Gastrocnemius medialis (tissue), 4 donors: ENCODE measurements around the gene ADAMTS2.

Source experiments
- POLR2A ChIP-seq, 2 donors: fragments of 450-650 bp; IDR thresholded peaks; one replicate each; pipeline ENCODE4 v1.6.1; 2017; ENCODE audit warnings: antibody characterized with exemption in 2 of 2, mild to moderate bottlenecking in 2 of 2, moderate library complexity in 2 of 2
- TF ChIP-seq, protein P1 (sequence below), 5 experiments: fragments of 450-650 bp in 3 of 5; fragments of 200-600 bp in 2 of 5; sonication (generic) in 2 of 5; IDR thresholded peaks in 4 of 5; conservative IDR thresholded peaks in 1 of 5; 1 replicate in 4 of 5; 2 replicates in 1 of 5; pipeline ENCODE4 v1.5.1; 2016 to 2019; ENCODE audit warnings: antibody characterized with exemption in 5 of 5, mild to moderate bottlenecking in 3 of 5, moderate library complexity in 3 of 5

GRCh38 chr5:179271428-179271734 lies 73.9 kb downstream of the ADAMTS2 start:
- TF ChIP-seq, protein P1, sequence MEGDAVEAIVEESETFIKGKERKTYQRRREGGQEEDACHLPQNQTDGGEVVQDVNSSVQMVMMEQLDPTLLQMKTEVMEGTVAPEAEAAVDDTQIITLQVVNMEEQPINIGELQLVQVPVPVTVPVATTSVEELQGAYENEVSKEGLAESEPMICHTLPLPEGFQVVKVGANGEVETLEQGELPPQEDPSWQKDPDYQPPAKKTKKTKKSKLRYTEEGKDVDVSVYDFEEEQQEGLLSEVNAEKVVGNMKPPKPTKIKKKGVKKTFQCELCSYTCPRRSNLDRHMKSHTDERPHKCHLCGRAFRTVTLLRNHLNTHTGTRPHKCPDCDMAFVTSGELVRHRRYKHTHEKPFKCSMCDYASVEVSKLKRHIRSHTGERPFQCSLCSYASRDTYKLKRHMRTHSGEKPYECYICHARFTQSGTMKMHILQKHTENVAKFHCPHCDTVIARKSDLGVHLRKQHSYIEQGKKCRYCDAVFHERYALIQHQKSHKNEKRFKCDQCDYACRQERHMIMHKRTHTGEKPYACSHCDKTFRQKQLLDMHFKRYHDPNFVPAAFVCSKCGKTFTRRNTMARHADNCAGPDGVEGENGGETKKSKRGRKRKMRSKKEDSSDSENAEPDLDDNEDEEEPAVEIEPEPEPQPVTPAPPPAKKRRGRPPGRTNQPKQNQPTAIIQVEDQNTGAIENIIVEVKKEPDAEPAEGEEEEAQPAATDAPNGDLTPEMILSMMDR (IDR thresholded peaks at IDR 0.05 in 4 of 5, conservative IDR thresholded peaks at IDR 0.05 in 1 of 5) = no peak
- TF ChIP-seq POLR2A (IDR thresholded peaks at IDR 0.05) = no peak
